Measurements from ENCODE around the gene F9. TPM values are rescaled to one million over a fixed set of nuclear protein-coding genes. Genes with fewer than 3 reads are reported as not detected.

Gene F9
- total RNA-seq, 1 experiment from 2014 or later: not detected

GRCh38 chrX:139495324-139495723 lies 35.2 kb upstream of the F9 start:
- DNase-seq (no peak), ATAC-seq (no peak)
- Histone ChIP-seq H3K4me3 (ENCODE audit: low read length) (no peak overlapping the region), H3K4me1 (ENCODE audit: insufficient read depth, low read length) (no peaks in the 10 kb centered on the region), H3K9me3 (ENCODE audit: low read length) (no peaks in the 10 kb centered on the region), H3K79me2 (ENCODE audit: low read length) (no peaks in the 10 kb centered on the region), H2AFZ (ENCODE audit: low read length) (no peak overlapping the region), H3K27ac (ENCODE audit: low read length) (no peak overlapping the region), H3K27me3 (ENCODE audit: low read length) (no peaks in the 10 kb centered on the region), H3K9ac (ENCODE audit: low read length) (no peak overlapping the region), H3K36me3 (ENCODE audit: low read depth, low read length) (no peaks in the 10 kb centered on the region), H3K4me2 (ENCODE audit: low read length) (no peak overlapping the region), H4K20me1 (ENCODE audit: low read length) (no peaks in the 10 kb centered on the region), H3K9me2 (replicated peaks; ENCODE audit: low read length) (no peaks in the 10 kb centered on the region), H3F3A (ENCODE audit: low read length, unreplicated experiment) (no peaks in the 10 kb centered on the region)
- no peak for TF ChIP-seq CTCF (conservative IDR thresholded peaks at IDR 0.05; ENCODE audit: low read depth, low read length)
- TF ChIP-seq EZH2phosphoT487 (IDR thresholded peaks at IDR 0.05; ENCODE audit: borderline replicate concordance, low read length): no peak
- TF ChIP-seq EZH2 (IDR thresholded peaks at IDR 0.05; ENCODE audit: low read length, unreplicated experiment): no peak
- ChIA-PET CTCF (no interaction called here), POLR2A (ENCODE audit: unreplicated experiment) (no interaction called here)
- intact Hi-C loops (cut with micrococcal nuclease): no loop called here
- no TSS peak for BruUV-seq (replicated peaks)

- intact Hi-C loops (cut with micrococcal nuclease): no loop called here
- Histone ChIP-seq H3K9me3 (ENCODE audit: low read length) (no peaks in the 10 kb centered on the region), H2AFZ (ENCODE audit: low read length) (no peak overlapping the region), H3K27ac (ENCODE audit: low read length) (no peak overlapping the region), H3K4me1 (ENCODE audit: insufficient read depth, low read length) (no peaks in the 10 kb centered on the region), H3K27me3 (ENCODE audit: low read length) (no peaks in the 10 kb centered on the region), H3K4me2 (ENCODE audit: low read length) (no peak overlapping the region), H3K79me2 (ENCODE audit: low read length) (no peaks in the 10 kb centered on the region), H3K4me3 (ENCODE audit: low read length) (no peak overlapping the region), H3K9ac (ENCODE audit: low read length) (no peak overlapping the region), H3F3A (ENCODE audit: low read length, unreplicated experiment) (no peaks in the 10 kb centered on the region), H3K9me2 (replicated peaks; ENCODE audit: low read length) (no peaks in the 10 kb centered on the region), H4K20me1 (ENCODE audit: low read length) (no peaks in the 10 kb centered on the region), H3K36me3 (ENCODE audit: low read depth, low read length) (no peaks in the 10 kb centered on the region)
- TF ChIP-seq EZH2 (IDR thresholded peaks at IDR 0.05; ENCODE audit: low read length, unreplicated experiment) (no peak), EZH2phosphoT487 (IDR thresholded peaks at IDR 0.05; ENCODE audit: borderline replicate concordance, low read length) (no peak), CTCF (conservative IDR thresholded peaks at IDR 0.05; ENCODE audit: low read depth, low read length) (no peak)
- BruUV-seq (replicated peaks): no TSS peak
- POLR2A ChIA-PET (ENCODE audit: unreplicated experiment): no interaction called here
- CTCF ChIA-PET: no interaction called here
- DNase-seq: no peak
- no peak for ATAC-seq
Observed at GRCh38 chrX:139506333-139506732, 24.2 kb upstream of the F9 start.

GRCh38 chrX:139508099-139508498 lies 22.4 kb upstream of the F9 start:
- TF ChIP-seq CTCF (conservative IDR thresholded peaks at IDR 0.05; ENCODE audit: low read depth, low read length): no peak
- TF ChIP-seq EZH2 (IDR thresholded peaks at IDR 0.05; ENCODE audit: low read length, unreplicated experiment): no peak
- no peak for TF ChIP-seq EZH2phosphoT487 (IDR thresholded peaks at IDR 0.05; ENCODE audit: borderline replicate concordance, low read length)
- H3K79me2 ChIP-seq (ENCODE audit: low read length): no peaks in the 10 kb centered on the region
- H3K27me3 ChIP-seq (ENCODE audit: low read length): no peaks in the 10 kb centered on the region
- no peaks in the 10 kb centered on the region for H3K9me3 ChIP-seq (ENCODE audit: low read length)
- ChIA-PET POLR2A (ENCODE audit: unreplicated experiment) (no interaction called here), CTCF (no interaction called here)
- no peak overlapping the region for H3K9ac ChIP-seq (ENCODE audit: low read length)
- no peak overlapping the region for H3K4me2 ChIP-seq (ENCODE audit: low read length)
- H2AFZ ChIP-seq (ENCODE audit: low read length): no peak overlapping the region
- DNase-seq: no peak
- no peak overlapping the region for H3K4me3 ChIP-seq (ENCODE audit: low read length)
- no peaks in the 10 kb centered on the region for H3F3A ChIP-seq (ENCODE audit: low read length, unreplicated experiment)
- intact Hi-C loops (cut with micrococcal nuclease): no loop called here
- H3K36me3 ChIP-seq (ENCODE audit: low read depth, low read length): no peaks in the 10 kb centered on the region
- H4K20me1 ChIP-seq (ENCODE audit: low read length): no peaks in the 10 kb centered on the region
- no peaks in the 10 kb centered on the region for H3K9me2 ChIP-seq (replicated peaks; ENCODE audit: low read length)
- H3K27ac ChIP-seq (ENCODE audit: low read length): no peak overlapping the region
- H3K4me1 ChIP-seq (ENCODE audit: insufficient read depth, low read length): no peaks in the 10 kb centered on the region
- ATAC-seq: no peak
- no TSS peak for BruUV-seq (replicated peaks)

Data from PC-3 (cell line).